IMR-90 (cell line): ENCODE data around the gene SMARCA2. TPM values are rescaled to one million over a fixed set of nuclear protein-coding genes. Genes with fewer than 3 reads are reported as not detected.

ENCODE experiments used
- ATAC-seq: fragments of 200-7000 bp; cut with Tn5 transposase; 2 replicates; pipeline ENCODE4 v1.9.1; 2020; ENCODE audit warnings: low read depth, mild to moderate bottlenecking, moderate library complexity
- BruUV-seq: library from RNA; stranded (reverse); fragments of 400-500 nt; replicated peaks from 2 replicates; lab custom pipeline; 2021; lab: Mats Ljungman, UMichigan
- CTCF ChIA-PET: fragments of 300-600 bp; formaldehyde crosslinking; extraction: SDS; loops from one replicate; lab custom pipeline; 2021; ENCODE audit warnings: antibody characterized with exemption; lab: Yijun Ruan, JAX
- POLR2A ChIA-PET: fragments of 300-600 bp; sonication (Branson Sonifier 250); formaldehyde crosslinking; loops from one replicate; lab custom pipeline; 2022; ENCODE audit warnings: antibody characterized with exemption; ENCODE audit not compliant: unreplicated experiment; lab: Charles Lee
- DNase-seq: peaks from one replicate; pipeline ENCODE4 v3.0.0; 2013
- H2AFZ ChIP-seq: replicated peaks from 2 replicates; pipeline ENCODE3; 2013; ENCODE audit warnings: low read length, mild to moderate bottlenecking; ENCODE audit not compliant: poor library complexity
- H2AK5ac ChIP-seq: 2 replicates; pipeline ENCODE4 v1.6.1; 2013; ENCODE audit warnings: low read depth, low read length, inconsistent platforms
- H2AK9ac ChIP-seq: replicated peaks from 2 replicates; pipeline ENCODE3; 2013; ENCODE audit warnings: mild to moderate bottlenecking, low read depth, low read length, moderate library complexity; ENCODE audit not compliant: poor library complexity
- H2BK120ac ChIP-seq: 2 replicates; pipeline ENCODE4 v1.6.1; 2013; ENCODE audit warnings: low read depth, low read length, inconsistent platforms
- H2BK15ac ChIP-seq: 3 replicates; pipeline ENCODE4 v1.6.1; 2013; ENCODE audit warnings: low read depth, low read length, inconsistent platforms
- H2BK20ac ChIP-seq: 2 replicates; pipeline ENCODE4 v1.6.1; 2013; ENCODE audit warnings: low read depth, mild to moderate bottlenecking, inconsistent platforms, low read length, moderate library complexity
- H2BK5ac ChIP-seq: 2 replicates; pipeline ENCODE4 v1.6.1; 2013; ENCODE audit warnings: mild to moderate bottlenecking, low read depth, low read length, inconsistent platforms; ENCODE audit not compliant: poor library complexity, severe bottlenecking
- H3K14ac ChIP-seq: replicated peaks from 2 replicates; pipeline ENCODE4 v1.6.1; 2013; ENCODE audit warnings: low read depth, low read length, inconsistent platforms
- H3K18ac ChIP-seq: 2 replicates; pipeline ENCODE4 v1.6.1; 2013; ENCODE audit warnings: low read depth, low read length, control low read depth
- H3K23ac ChIP-seq: 2 replicates; pipeline ENCODE4 v1.6.1; 2013; ENCODE audit warnings: low read depth, low read length, inconsistent platforms
- H3K27ac ChIP-seq: 2 replicates; pipeline ENCODE4 v1.5.1; 2013; ENCODE audit warnings: mild to moderate bottlenecking, control low read depth, low read length; ENCODE audit not compliant: insufficient read depth
- H3K27me3 ChIP-seq: 2 replicates; pipeline ENCODE4 v1.6.1; 2013; ENCODE audit warnings: low read length; ENCODE audit not compliant: control insufficient read depth, insufficient read depth
- H3K36me3 ChIP-seq: 2 replicates; pipeline ENCODE4 v1.6.1; 2013; ENCODE audit warnings: low read length, mixed read lengths; ENCODE audit not compliant: control insufficient read depth, insufficient read depth
- H3K4ac ChIP-seq: 2 replicates; pipeline ENCODE4 v1.6.1; 2013; ENCODE audit warnings: low read depth, low read length, inconsistent platforms
- H3K4me1 ChIP-seq: 2 replicates; pipeline ENCODE4 v1.6.1; 2013; ENCODE audit warnings: low read length, mixed read lengths; ENCODE audit not compliant: control insufficient read depth, insufficient read depth
- H3K4me2 ChIP-seq: 2 replicates; pipeline ENCODE4 v1.6.1; 2013; ENCODE audit warnings: low read depth, mild to moderate bottlenecking, control low read depth, low read length, moderate library complexity
- H3K4me3 ChIP-seq: 2 replicates; pipeline ENCODE4 v1.5.1; 2013; ENCODE audit warnings: low read depth, mild to moderate bottlenecking, control low read depth, low read length, moderate library complexity; ENCODE audit not compliant: insufficient read depth
- H3K56ac ChIP-seq: 2 replicates; pipeline ENCODE4 v1.6.1; 2013; ENCODE audit warnings: low read length, inconsistent platforms; ENCODE audit not compliant: insufficient read depth; ENCODE audit errors: extremely low read depth
- H3K79me1 ChIP-seq, 2 experiments: 2 replicates each; pipeline ENCODE4 v1.6.1; 2013; ENCODE audit warnings: low read length in 2 of 2, inconsistent platforms in 1 of 2, low read depth in 1 of 2
- H3K9ac ChIP-seq: 2 replicates; pipeline ENCODE4 v1.6.1; 2013; ENCODE audit warnings: low read depth, low read length, control low read depth
- H3K9me1 ChIP-seq: 2 replicates; pipeline ENCODE4 v1.6.1; 2013; ENCODE audit warnings: low read length, inconsistent platforms; ENCODE audit not compliant: insufficient read depth
- H3K9me3 ChIP-seq: 2 replicates; pipeline ENCODE4 v1.6.1; 2013; ENCODE audit warnings: low read length; ENCODE audit not compliant: control insufficient read depth, insufficient read depth
- H4K20me1 ChIP-seq: 2 replicates; pipeline ENCODE4 v1.6.1; 2013; ENCODE audit warnings: low read length, inconsistent platforms; ENCODE audit not compliant: insufficient read depth
- H4K5ac ChIP-seq: 2 replicates; pipeline ENCODE4 v1.6.1; 2013; ENCODE audit warnings: mild to moderate bottlenecking, low read depth, low read length, control low read depth
- H4K8ac ChIP-seq, 2 experiments: 2 replicates each; pipeline ENCODE4 v1.6.1; 2013; ENCODE audit warnings: low read depth in 2 of 2, low read length in 2 of 2, control low read depth in 1 of 2, inconsistent platforms in 1 of 2
- H4K91ac ChIP-seq: 2 replicates; pipeline ENCODE4 v1.6.1; 2013; ENCODE audit warnings: low read depth, low read length, inconsistent platforms; ENCODE audit not compliant: insufficient read depth
- CEBPB ChIP-seq: IDR thresholded peaks from 2 replicates; pipeline ENCODE4 v1.6.1; 2012; ENCODE audit warnings: low read depth, low read length, improper control_type of control experiment
- MAFK ChIP-seq: IDR thresholded peaks from 2 replicates; pipeline ENCODE4 v1.6.1; 2012; ENCODE audit warnings: low read depth, low read length, improper control_type of control experiment
- MXI1 ChIP-seq: IDR thresholded peaks from 2 replicates; pipeline ENCODE4 v1.6.1; 2012; ENCODE audit warnings: low read depth, mild to moderate bottlenecking, low read length, moderate library complexity, borderline replicate concordance
- POLR2A ChIP-seq: IDR thresholded peaks from 2 replicates; pipeline ENCODE4 v1.6.1; 2012; ENCODE audit warnings: mild to moderate bottlenecking, low read depth, low read length
- RAD21 ChIP-seq: IDR thresholded peaks from 2 replicates; pipeline ENCODE4 v1.6.1; 2012; ENCODE audit warnings: low read length, improper control_type of control experiment
- SMC3 ChIP-seq: fragments of 150-350 bp; IDR thresholded peaks from 2 replicates; pipeline ENCODE4 v1.6.1; 2016; ENCODE audit warnings: low read depth, mild to moderate bottlenecking, antibody characterized with exemption, low read length, moderate library complexity
- USF2 ChIP-seq: fragments of 150-350 bp; IDR thresholded peaks from 2 replicates; pipeline ENCODE4 v1.6.1; 2017; ENCODE audit warnings: mild to moderate bottlenecking, antibody characterized with exemption, low read length, low read depth
- WGBS, 2 experiments: methylation state at CpG; one replicate each; pipeline versions ENCODE4 v1.1.5 to v1.1.7; 2013; ENCODE audit warnings: missing lambda C conversion rate in 2 of 2; ENCODE audit not compliant: insufficient read length in 1 of 2; ENCODE audit errors: extremely low coverage in 2 of 2; 5-methylcytosine and 5-hydroxymethylcytosine counted together
- dilution Hi-C: fragments of 300-500 bp; cut with HindIII; formaldehyde crosslinking; loops from one replicate; pipeline ENCODE4 v1.14.3; 2018; ENCODE audit warnings: low sequenced_read_pairs; ENCODE audit not compliant: unreplicated experiment
- in situ Hi-C: fragments of 300-500 bp; cut with MboI; formaldehyde crosslinking; loops from 3 replicates; pipeline ENCODE4 v1.14.3; 2019; ENCODE audit warnings: low sequenced_read_pairs, inconsistent platforms, mixed read lengths
- intact Hi-C: fragments of 100-400 bp; cut with micrococcal nuclease; formaldehyde crosslinking; loops from 2 replicates; pipeline ENCODE4 v1.10.0; 2022
- polyA plus RNA-seq, 3 experiments: library from polyadenylated mRNA; depleted of rRNA; stranded (reverse); fragments of >200 nt; gene quantifications; 2 replicates each; pipeline ENCODE4 v1.2.3, GENCODE V29; 2012; ENCODE audit warnings: low replicate concordance in 1 of 3
- total RNA-seq: library from RNA; depleted of rRNA; stranded (reverse); fragments of >200 nt; gene quantifications from 2 replicates; pipeline ENCODE4 v1.2.3, GENCODE V29; 2012

Gene SMARCA2
- total and polyA plus RNA-seq, 2 of the 4 experiments (the other 2 are of a cell fraction): 25.3 to 26.7 TPM

- CTCF ChIA-PET: no interaction called here
- Histone ChIP-seq H3K4ac (no peak overlapping the region), H2BK120ac (no peak overlapping the region), H4K91ac (no peak overlapping the region), H3K27me3 (no peaks in the 10 kb centered on the region), H3K9me1 (no peaks in the 10 kb centered on the region; the same call in 1 of the 2 replicates), H2BK5ac (no peak overlapping the region), H2AFZ (no peak overlapping the region), H3K4me2 (no peak overlapping the region), H3K4me3 (no peak overlapping the region), H2BK15ac (no peak overlapping the region), H3K56ac (no peak overlapping the region), H4K20me1 (no peaks in the 10 kb centered on the region), H3K36me3 (no peaks in the 10 kb centered on the region), H3K4me1 (no peaks in the 10 kb centered on the region), H2BK20ac (no peak overlapping the region), H3K18ac (no peak overlapping the region), H4K5ac (no peak overlapping the region), H3K9ac (no peak overlapping the region), H4K8ac (no peak overlapping the region), H2AK5ac (no peak overlapping the region), H3K79me1 (no peaks in the 10 kb centered on the region; a peak in 2 of 4 replicates), H3K14ac (no peak overlapping the region), H2AK9ac (no peak overlapping the region), H3K9me3 (no peaks in the 10 kb centered on the region), H3K27ac (no peak overlapping the region), H3K23ac (no peak overlapping the region)
- intact Hi-C loops: no loop called here
- no CpG with 5 or more reads among the region's 3 CpGs for WGBS, 2 experiments
- DNase-seq (no peak), ATAC-seq (no peak)
- no TSS peak for BruUV-seq
- POLR2A ChIA-PET: no interaction called here
- no peak for TF ChIP-seq USF2
- no peak for TF ChIP-seq CEBPB
- no peak for TF ChIP-seq POLR2A
- TF ChIP-seq SMC3: no peak
- TF ChIP-seq MXI1: no peak
- TF ChIP-seq RAD21: no peak
- no peak for TF ChIP-seq MAFK
- in situ Hi-C loops: no loop called here
- dilution Hi-C loops: no loop called here
These were observed 129.5 kb downstream of the SMARCA2 start for GRCh38 chr9:2144619-2145018.
